Effector memory CD4-positive, alpha-beta T cell (primary cell): ENCODE data around the gene KRT73.

Experiments used
- DNase-seq, 3 donors: peaks; one replicate each; pipeline ENCODE4 v3.0.0-alpha.2; 2020
- H3K27ac ChIP-seq: 2 replicates; pipeline ENCODE4 v1.7.0; 2013; ENCODE audit warnings: mild to moderate bottlenecking, low read length, moderate library complexity; ENCODE audit not compliant: insufficient read depth, poor library complexity, severe bottlenecking
- H3K27me3 ChIP-seq: replicated peaks from 2 replicates; pipeline ENCODE4 v1.7.0; 2013; ENCODE audit warnings: mild to moderate bottlenecking, low read length; ENCODE audit not compliant: insufficient read depth, control insufficient read depth, poor library complexity, severe bottlenecking
- H3K36me3 ChIP-seq: 2 replicates; pipeline ENCODE4 v1.7.0; 2013; ENCODE audit warnings: mild to moderate bottlenecking, low read length, moderate library complexity; ENCODE audit not compliant: control insufficient read depth, insufficient read depth
- H3K4me1 ChIP-seq: 2 replicates; pipeline ENCODE4 v1.7.0; 2013; ENCODE audit warnings: low read length, mild to moderate bottlenecking; ENCODE audit not compliant: control insufficient read depth, insufficient read depth, poor library complexity, severe bottlenecking
- H3K4me3 ChIP-seq: 2 replicates; pipeline ENCODE4 v1.7.0; 2013; ENCODE audit warnings: low read length, low read depth, mild to moderate bottlenecking; ENCODE audit not compliant: insufficient read depth, poor library complexity, severe bottlenecking
- H3K9me3 ChIP-seq: 2 replicates; pipeline ENCODE4 v1.7.0; 2013; ENCODE audit warnings: mild to moderate bottlenecking, low read length, moderate library complexity; ENCODE audit not compliant: control insufficient read depth

Gene KRT73

GRCh38 chr12:52628111-52628507 lies 9.8 kb upstream of the KRT73 start:
- Histone ChIP-seq H3K27me3 (no peaks in the 10 kb centered on the region), H3K36me3 (no peaks in the 10 kb centered on the region), H3K4me1 (peaks cover 14% of the 10 kb centered on the region), H3K4me3 (no peak overlapping the region), H3K27ac (no peak overlapping the region), H3K9me3 (no peaks in the 10 kb centered on the region)
- no peak for DNase-seq

GRCh38 chr12:52627395-52628110 lies 9.2 kb upstream of the KRT73 start:
- peaks cover 14% of the 10 kb centered on the region for H3K4me1 ChIP-seq
- H3K9me3 ChIP-seq, result no peaks in the 10 kb centered on the region
- no peak for DNase-seq
- no peaks in the 10 kb centered on the region for H3K27me3 ChIP-seq
- H3K4me3 ChIP-seq, result no peak overlapping the region
- H3K36me3 ChIP-seq, result no peaks in the 10 kb centered on the region
- H3K27ac ChIP-seq, result no peak overlapping the region

GRCh38 chr12:52622349-52622748 lies 4.0 kb upstream of the KRT73 start:
- no peaks in the 10 kb centered on the region for H3K4me1 ChIP-seq
- no peaks in the 10 kb centered on the region for H3K27me3 ChIP-seq
- no peaks in the 10 kb centered on the region for H3K36me3 ChIP-seq
- no peaks in the 10 kb centered on the region for H3K9me3 ChIP-seq
- H3K4me3 ChIP-seq, result no peak overlapping the region
- no peak overlapping the region for H3K27ac ChIP-seq
- no peak for DNase-seq

- no peaks in the 10 kb centered on the region for H3K27me3 ChIP-seq
- H3K4me1 ChIP-seq, result peaks cover 16% of the 10 kb centered on the region
- H3K27ac ChIP-seq, result no peak overlapping the region
- no peak for DNase-seq
- H3K9me3 ChIP-seq, result no peaks in the 10 kb centered on the region
- H3K36me3 ChIP-seq, result no peaks in the 10 kb centered on the region
- no peak overlapping the region for H3K4me3 ChIP-seq
These were observed 507 bp upstream of the KRT73 start for GRCh38 chr12:52618866-52619265.

GRCh38 chr12:52617403-52617785 lies 965 bp downstream of the KRT73 start:
- no peak overlapping the region for H3K4me3 ChIP-seq
- DNase-seq, result no peak
- H3K36me3 ChIP-seq, result no peaks in the 10 kb centered on the region
- H3K4me1 ChIP-seq, result peaks cover 16% of the 10 kb centered on the region
- H3K27ac ChIP-seq, result no peak overlapping the region
- no peaks in the 10 kb centered on the region for H3K9me3 ChIP-seq
- no peaks in the 10 kb centered on the region for H3K27me3 ChIP-seq

- no peaks in the 10 kb centered on the region for H3K27me3 ChIP-seq
- H3K27ac ChIP-seq, result no peak overlapping the region
- H3K4me3 ChIP-seq, result no peak overlapping the region
- H3K36me3 ChIP-seq, result no peaks in the 10 kb centered on the region
- H3K9me3 ChIP-seq, result no peaks in the 10 kb centered on the region
- no peak for DNase-seq
- H3K4me1 ChIP-seq, result peaks cover 16% of the 10 kb centered on the region
These were observed 1.5 kb downstream of the KRT73 start for GRCh38 chr12:52616680-52617402.

- H3K27me3 ChIP-seq, result no peaks in the 10 kb centered on the region
- peaks cover 16% of the 10 kb centered on the region for H3K4me1 ChIP-seq
- H3K9me3 ChIP-seq, result no peaks in the 10 kb centered on the region
- no peak for DNase-seq
- H3K36me3 ChIP-seq, result no peaks in the 10 kb centered on the region
- peak overlapping the region; percentile 1 for H3K27ac ChIP-seq
- H3K4me3 ChIP-seq, result no peak overlapping the region
These were observed 2.4 kb downstream of the KRT73 start for GRCh38 chr12:52615912-52616311.

GRCh38 chr12:52615208-52615868 lies 3.0 kb downstream of the KRT73 start:
- Histone ChIP-seq H3K27ac (peak overlapping the region; percentile 1), H3K4me1 (peaks cover 16% of the 10 kb centered on the region), H3K27me3 (no peaks in the 10 kb centered on the region), H3K4me3 (no peak overlapping the region), H3K9me3 (no peaks in the 10 kb centered on the region), H3K36me3 (no peaks in the 10 kb centered on the region)
- no peak for DNase-seq

- no peak for DNase-seq
- Histone ChIP-seq H3K4me1 (peaks cover 16% of the 10 kb centered on the region), H3K9me3 (no peaks in the 10 kb centered on the region), H3K36me3 (no peaks in the 10 kb centered on the region), H3K27me3 (no peaks in the 10 kb centered on the region), H3K4me3 (no peak overlapping the region), H3K27ac (no peak overlapping the region)
These were observed 3.8 kb downstream of the KRT73 start for GRCh38 chr12:52614381-52615207.
